GM19351 (cell line): ENCODE measurements around the gene CNTNAP5.

Source experiments
- ATAC-seq: cut with Tn5 transposase; IDR thresholded peaks from one replicate; pipeline ENCODE4 v1.9.1; 2021; ENCODE audit warnings: mild to moderate bottlenecking, moderate library complexity; ENCODE audit not compliant: unreplicated experiment

CNTNAP5 gene

GRCh38 chr2:124258140-124258880, 233.2 kb downstream of the CNTNAP5 start:
- ATAC-seq: no peak

GRCh38 chr2:124261456-124261855, 236.4 kb downstream of the CNTNAP5 start:
- no peak for ATAC-seq

- ATAC-seq: no peak
These were observed 239.5 kb downstream of the CNTNAP5 start for GRCh38 chr2:124264551-124265091.

- ATAC-seq: no peak
These were observed 242.7 kb downstream of the CNTNAP5 start for GRCh38 chr2:124267794-124268193.

- no peak for ATAC-seq
These were observed 244.3 kb downstream of the CNTNAP5 start for GRCh38 chr2:124269348-124269747.

- no peak for ATAC-seq
These were observed 247.3 kb downstream of the CNTNAP5 start for GRCh38 chr2:124272261-124272841.

- ATAC-seq: no peak
These were observed 256.5 kb downstream of the CNTNAP5 start for GRCh38 chr2:124281541-124281940.

- ATAC-seq: no peak
These were observed 258.0 kb downstream of the CNTNAP5 start for GRCh38 chr2:124283096-124283495.

- no peak for ATAC-seq
These were observed 261.1 kb downstream of the CNTNAP5 start for GRCh38 chr2:124286089-124286783.

- ATAC-seq: no peak
These were observed 264.0 kb downstream of the CNTNAP5 start for GRCh38 chr2:124289060-124289459.

GRCh38 chr2:124289615-124290014, 264.5 kb downstream of the CNTNAP5 start:
- no peak for ATAC-seq

- ATAC-seq: no peak
These were observed 271.4 kb downstream of the CNTNAP5 start for GRCh38 chr2:124296470-124296869.

- no peak for ATAC-seq
These were observed 276.8 kb downstream of the CNTNAP5 start for GRCh38 chr2:124301915-124302314.

- no peak for ATAC-seq
These were observed 283.4 kb downstream of the CNTNAP5 start for GRCh38 chr2:124308319-124309062.

GRCh38 chr2:124309563-124310138, 284.6 kb downstream of the CNTNAP5 start:
- no peak for ATAC-seq

GRCh38 chr2:124310671-124311070, 285.6 kb downstream of the CNTNAP5 start:
- no peak for ATAC-seq

- no peak for ATAC-seq
These were observed 289.0 kb downstream of the CNTNAP5 start for GRCh38 chr2:124314084-124314483.

GRCh38 chr2:124315221-124315880, 290.3 kb downstream of the CNTNAP5 start:
- no peak for ATAC-seq

GRCh38 chr2:124316133-124316532, 291.0 kb downstream of the CNTNAP5 start:
- no peak for ATAC-seq
